ENCODE measurements around the gene PCGF2. TPM values are rescaled to one million over a fixed set of nuclear protein-coding genes. Genes with fewer than 3 reads are reported as not detected.

The PCGF2 gene
- total and polyA plus RNA-seq, 10 of the 15 experiments (the other 5 are each of a cell fraction or from before 2014, with no cell fraction given): 2.7 to 35.6 (median 7.2) TPM

GRCh38 chr17:38697061-38697820 lies 50.9 kb downstream of the PCGF2 start:
- ChIA-PET RAD21 (ENCODE audit: unreplicated experiment) (interaction anchor here (0.9 kb wide), 1 partner anchor 19 kb away, joined by 3 read pairs; no protein-coding TSS in a partner anchor), CTCF (interaction anchor here (0.8 to 1.5 kb wide), 4 partner anchors 19 to 37 kb away, joined by 3 to 4 read pairs (median 3); no protein-coding TSS in a partner anchor), SMC1A (ENCODE audit: uncharacterized antibody, unreplicated experiment) (interaction anchor here (2.1 to 2.2 kb wide), 2 partner anchors 9 to 21 kb away, joined by 6 to 8 read pairs; no protein-coding TSS in a partner anchor), POLR2A (interaction anchor here (1.8 to 1.9 kb wide), 2 partner anchors 8 to 10 kb away, joined by 4 to 7 read pairs; partner anchors contain the start of gene MLLT6)
- WGBS (ENCODE audit: insufficient coverage, insufficient replicate concordance, low lambda C conversion rate, missing lambda C conversion rate): 48% methylated on average over 4 of the region's 4 CpGs
- FAIRE-seq (no peak), DNase-seq (ENCODE audit: low read depth, low spot score) (no peak), ATAC-seq (no peak)
- TF ChIP-seq ATF2 (IDR thresholded peaks at IDR 0.05; ENCODE audit: low read length) (no peak), IKZF1 (conservative IDR thresholded peaks at IDR 0.05) (no peak; the same call in 1 of the 2 replicates), POLR2A (IDR thresholded peaks at IDR 0.05; ENCODE audit: low read depth, low read length) (no peak), ZNF24 (IDR thresholded peaks at IDR 0.05) (peak; percentile 53; the same call in 1 of the 2 replicates), MYC (IDR thresholded peaks at IDR 0.05; ENCODE audit: insufficient read depth, insufficient read length, insufficient replicate concordance, low read length, severe bottlenecking) (no peak)
- H3K27me3 ChIP-seq (replicated peaks in 1 of 2; ENCODE audit: control insufficient read depth in 2 of 2, insufficient read depth in 2 of 2, low read length in 1 of 2): no peaks in the 10 kb centered on the region
- no peak overlapping the region for H3K9ac ChIP-seq (ENCODE audit: control insufficient read depth, insufficient read depth, low read length)
- H3K4me1 ChIP-seq (ENCODE audit: control insufficient read depth, insufficient read depth, low read length): peaks cover 30% of the 10 kb centered on the region
- no peak overlapping the region for H3K4me3 ChIP-seq
- no peaks in the 10 kb centered on the region for H3K79me2 ChIP-seq (ENCODE audit: control insufficient read depth, insufficient read depth, low read length)
- no TSS peak for BruUV-seq (replicated peaks)
- H3K4me2 ChIP-seq (ENCODE audit: control insufficient read depth, insufficient read depth): no peak overlapping the region
- no peaks in the 10 kb centered on the region for H3K9me3 ChIP-seq (replicated peaks; ENCODE audit: control insufficient read depth, insufficient read depth, low read length)
- in situ Hi-C loops (cut with MboI): no loop called here
- H3K36me3 ChIP-seq (ENCODE audit: control insufficient read depth in 2 of 2, insufficient read depth in 2 of 2, low read length in 1 of 2): no peaks in the 10 kb centered on the region
- H4K20me1 ChIP-seq (ENCODE audit: control insufficient read depth, insufficient read depth): no peaks in the 10 kb centered on the region
- H3K27ac ChIP-seq (ENCODE audit: control insufficient read depth, insufficient read depth): no peak overlapping the region
- no peak overlapping the region for H2AFZ ChIP-seq (ENCODE audit: control insufficient read depth, low read depth, low read length)
- intact Hi-C loops (cut with micrococcal nuclease; ENCODE audit: unreplicated experiment): no loop called here

Measured in GM12878 (cell line).